Naive B cell (primary cell): ENCODE data around the gene SPATA32. TPM values are rescaled to one million over a fixed set of nuclear protein-coding genes. Genes with fewer than 3 reads are reported as not detected.

Experiments used
- ATAC-seq, 2 donors: fragments of 150-1000 bp; cut with Tn5 transposase; 2 replicates each; pipeline ENCODE4 v1.10.0; 2021; ENCODE audit warnings: low read depth in 2 of 2, mild to moderate bottlenecking in 2 of 2, moderate library complexity in 2 of 2
- DNase-seq: peaks from one replicate; pipeline ENCODE4 v3.0.0; 2022
- H3K27ac Mint-ChIP-seq, 6 donors: one replicate each; pipeline ENCODE4 v1.8.0; 2020 to 2022; ENCODE audit warnings: mild to moderate bottlenecking in 6 of 6, mixed read lengths in 6 of 6, moderate library complexity in 5 of 6, inconsistent platforms in 2 of 6
- H3K27me3 Mint-ChIP-seq, 3 donors: one replicate each; pipeline ENCODE4 v1.8.0; 2021 to 2022; ENCODE audit warnings: mixed read lengths in 3 of 3, mild to moderate bottlenecking in 1 of 3
- H3K36me3 Mint-ChIP-seq, 2 donors: one replicate each; pipeline ENCODE4 v1.8.0; 2020 to 2022; ENCODE audit warnings: mixed read lengths in 2 of 2, inconsistent platforms in 1 of 2, mild to moderate bottlenecking in 1 of 2
- H3K4me1 Mint-ChIP-seq, 3 donors: one replicate each; pipeline ENCODE4 v1.8.0; 2020 to 2022; ENCODE audit warnings: mixed read lengths in 3 of 3, inconsistent platforms in 1 of 3, mild to moderate bottlenecking in 1 of 3, moderate library complexity in 1 of 3
- H3K4me3 Mint-ChIP-seq, 8 donors: one replicate each; pipeline ENCODE4 v1.8.0; 2020 to 2022; ENCODE audit warnings: mild to moderate bottlenecking in 8 of 8, mixed read lengths in 8 of 8, moderate library complexity in 8 of 8, inconsistent platforms in 2 of 8
- H3K9me3 Mint-ChIP-seq, 7 donors: one replicate each; pipeline ENCODE4 v1.8.0; 2020 to 2022; ENCODE audit warnings: mixed read lengths in 7 of 7, mild to moderate bottlenecking in 5 of 7, inconsistent platforms in 2 of 7, moderate library complexity in 1 of 7
- polyA plus RNA-seq, 6 donors: library from polyadenylated mRNA; unstranded; fragments of 300-500 nt; fragmentation: Illumina TruSeq; gene quantifications; one replicate each; pipeline ENCODE4 v1.2.3, GENCODE V29; 2021; ENCODE audit warnings: low read depth in 6 of 6

Gene SPATA32
- polyA plus RNA-seq, 6 donors from 2014 or later: 0.16 to 4.6 (median 0.31) TPM; not detected in 1

GRCh38 chr17:45225051-45225700, 36.7 kb downstream of the SPATA32 start:
- peak overlapping the region; percentile 96 to 99 (median 98) for H3K4me3 Mint-ChIP-seq
- no peaks in the 10 kb centered on the region for H3K27me3 Mint-ChIP-seq
- ATAC-seq: no peak
- peaks cover 0 to 7% of the 10 kb centered on the region in 2 donors for H3K36me3 Mint-ChIP-seq
- no peak for DNase-seq
- H3K27ac Mint-ChIP-seq: peak overlapping the region; percentile 99 to 100 (median 100)
- H3K9me3 Mint-ChIP-seq: no peaks in the 10 kb centered on the region
- H3K4me1 Mint-ChIP-seq: peaks cover 76 to 91% (median 85%) of the 10 kb centered on the region in 3 donors

- H3K9me3 Mint-ChIP-seq: no peaks in the 10 kb centered on the region
- DNase-seq: no peak
Measured at GRCh38 chr17:45224671-45225050, 37.2 kb downstream of the SPATA32 start.

GRCh38 chr17:45223539-45224528, 38.1 kb downstream of the SPATA32 start:
- H3K4me1 Mint-ChIP-seq: peaks cover 75 to 90% (median 85%) of the 10 kb centered on the region in 3 donors
- H3K27me3 Mint-ChIP-seq: no peaks in the 10 kb centered on the region
- DNase-seq (peak; percentile 52), ATAC-seq (peak; percentile 2 to 8)
- peak overlapping the region; percentile 96 to 99 (median 98) for H3K4me3 Mint-ChIP-seq
- H3K9me3 Mint-ChIP-seq: no peaks in the 10 kb centered on the region
- H3K36me3 Mint-ChIP-seq: peaks cover 0 to 7% of the 10 kb centered on the region in 2 donors
- H3K27ac Mint-ChIP-seq: peak overlapping the region; percentile 98 to 100 (median 100)

More at GRCh38 chr17:45224671-45225050, 37.2 kb downstream of the SPATA32 start:
- peak overlapping the region; percentile 96 to 99 (median 98) for H3K4me3 Mint-ChIP-seq
- H3K27ac Mint-ChIP-seq: peak overlapping the region; percentile 99 to 100 (median 100)
- H3K4me1 Mint-ChIP-seq: peaks cover 78 to 90% (median 85%) of the 10 kb centered on the region in 3 donors
- H3K36me3 Mint-ChIP-seq: peaks cover 0 to 7% of the 10 kb centered on the region in 2 donors
- no peaks in the 10 kb centered on the region for H3K27me3 Mint-ChIP-seq
- no peak for ATAC-seq

GRCh38 chr17:45222996-45223538, 38.8 kb downstream of the SPATA32 start:
- no peaks in the 10 kb centered on the region for H3K27me3 Mint-ChIP-seq
- H3K36me3 Mint-ChIP-seq: peaks cover 0 to 7% of the 10 kb centered on the region in 2 donors
- peak overlapping the region; percentile 96 to 99 (median 98) for H3K4me3 Mint-ChIP-seq
- no peak for ATAC-seq
- DNase-seq: no peak
- peak overlapping the region; percentile 98 to 100 (median 100) for H3K27ac Mint-ChIP-seq
- peaks cover 71 to 85% (median 81%) of the 10 kb centered on the region in 3 donors for H3K4me1 Mint-ChIP-seq
- no peaks in the 10 kb centered on the region for H3K9me3 Mint-ChIP-seq

GRCh38 chr17:45222289-45222995, 39.5 kb downstream of the SPATA32 start:
- Mint-ChIP-seq H3K36me3 (peaks cover 0 to 7% of the 10 kb centered on the region in 2 donors), H3K9me3 (no peaks in the 10 kb centered on the region), H3K4me1 (peaks cover 67 to 78% (median 77%) of the 10 kb centered on the region in 3 donors), H3K27me3 (no peaks in the 10 kb centered on the region), H3K4me3 (peak overlapping the region; percentile 96 to 99 (median 98)), H3K27ac (peak overlapping the region; percentile 97 to 100 (median 100))
- peak in 1 of 2 donors; percentile 10 for ATAC-seq
- DNase-seq: no peak

- Mint-ChIP-seq H3K27ac (peak overlapping the region in 1 of 6 donors; percentile 100), H3K36me3 (peaks cover 0 to 7% of the 10 kb centered on the region in 2 donors)
- ATAC-seq: no peak
Measured at GRCh38 chr17:45222014-45222288, 39.9 kb downstream of the SPATA32 start.

GRCh38 chr17:45221081-45222013, 40.5 kb downstream of the SPATA32 start, which contains the start of gene FMNL1:
TSS of gene FMNL1 (plus strand) at chr17:45221885. CDS start at chr17:45222125, 240 bp downstream.
- peaks cover 57 to 67% (median 66%) of the 10 kb centered on the region in 3 donors for H3K4me1 Mint-ChIP-seq
- ATAC-seq (peak; percentile 46), DNase-seq (peak; percentile 83)
- no peaks in the 10 kb centered on the region for H3K9me3 Mint-ChIP-seq
- H3K27me3 Mint-ChIP-seq: no peaks in the 10 kb centered on the region
- peak within 1 kb of the TSS; percentile 97 to 100 (median 100) for H3K27ac Mint-ChIP-seq
- peak within 1 kb of the TSS; percentile 96 to 99 (median 98) for H3K4me3 Mint-ChIP-seq
- peaks cover 4 to 7% of the 10 kb centered on the region in 2 donors for H3K36me3 Mint-ChIP-seq

More at GRCh38 chr17:45222014-45222288, 39.9 kb downstream of the SPATA32 start:
- Mint-ChIP-seq H3K4me3 (peak overlapping the region in 4 of 8 donors; percentile 96 to 99 (median 98)), H3K27me3 (no peaks in the 10 kb centered on the region), H3K9me3 (no peaks in the 10 kb centered on the region), H3K4me1 (peaks cover 63 to 73% (median 72%) of the 10 kb centered on the region in 3 donors)
- no peak for DNase-seq

- Mint-ChIP-seq H3K4me3 (peak overlapping the region; percentile 68 to 96 (median 88)), H3K9me3 (no peaks in the 10 kb centered on the region), H3K36me3 (peaks cover 5 to 7% of the 10 kb centered on the region in 2 donors), H3K27ac (peak overlapping the region; percentile 76 to 100 (median 89)), H3K27me3 (no peaks in the 10 kb centered on the region), H3K4me1 (peaks cover 46 to 55% (median 53%) of the 10 kb centered on the region in 3 donors)
- no peak for DNase-seq
- ATAC-seq: no peak
Measured at GRCh38 chr17:45220079-45220478, 41.8 kb downstream of the SPATA32 start.

GRCh38 chr17:45218895-45219661, 42.8 kb downstream of the SPATA32 start:
- Mint-ChIP-seq H3K27ac (peak overlapping the region; percentile 52 to 100 (median 84)), H3K9me3 (no peaks in the 10 kb centered on the region), H3K4me1 (peaks cover 37 to 45% (median 43%) of the 10 kb centered on the region in 3 donors), H3K36me3 (peaks cover 5 to 6% of the 10 kb centered on the region in 2 donors), H3K27me3 (no peaks in the 10 kb centered on the region), H3K4me3 (peak overlapping the region in 6 of 8 donors; percentile 19 to 93 (median 66))
- DNase-seq: peak; percentile 82
- peak; percentile 4 to 14 for ATAC-seq
